ENCODE results near the gene PRH1.

Gene PRH1

DNA sequence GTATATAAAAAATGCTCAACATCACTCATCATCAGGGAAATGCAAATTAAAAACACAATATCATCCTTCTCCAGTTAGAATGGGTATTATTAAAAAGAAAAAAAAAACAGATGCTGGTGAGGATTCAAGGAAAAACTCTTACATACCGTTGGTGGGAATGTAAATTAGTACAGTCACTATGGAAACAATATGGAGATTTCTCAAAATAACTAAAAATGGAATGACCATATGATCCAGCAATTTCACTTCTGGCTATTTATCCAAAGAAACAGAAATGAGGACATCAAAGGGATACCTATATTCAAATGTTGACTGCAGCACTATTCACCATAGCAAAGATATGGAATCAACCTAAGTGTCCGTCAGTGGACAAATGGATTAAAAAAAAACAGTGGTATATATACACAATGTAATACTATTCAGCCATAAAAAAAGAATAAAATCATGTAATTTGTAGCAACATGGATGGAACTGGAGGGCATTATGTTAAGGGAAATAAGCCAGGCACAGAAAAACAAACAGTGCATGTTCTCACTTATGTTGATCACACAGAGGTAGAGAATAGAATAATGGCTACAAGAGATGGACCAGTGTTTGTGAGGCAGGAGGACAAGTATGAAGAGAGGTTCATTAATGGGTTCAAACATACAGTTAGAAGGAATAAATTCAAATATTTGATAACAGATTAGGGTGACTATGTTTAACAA lies 20.4 kb downstream of the PRH1 start:
- Histone ChIP-seq H3K36me3 (ENCODE audit: insufficient read depth, low read length) (no peaks in the 10 kb centered on the region), H3K4me1 (ENCODE audit: insufficient read depth, low read length) (no peaks in the 10 kb centered on the region), H3K9me3 (ENCODE audit: control insufficient read depth, insufficient read depth, low read length) (no peaks in the 10 kb centered on the region), H3K9ac (ENCODE audit: low read depth, low read length) (no peak overlapping the region)

DNA sequence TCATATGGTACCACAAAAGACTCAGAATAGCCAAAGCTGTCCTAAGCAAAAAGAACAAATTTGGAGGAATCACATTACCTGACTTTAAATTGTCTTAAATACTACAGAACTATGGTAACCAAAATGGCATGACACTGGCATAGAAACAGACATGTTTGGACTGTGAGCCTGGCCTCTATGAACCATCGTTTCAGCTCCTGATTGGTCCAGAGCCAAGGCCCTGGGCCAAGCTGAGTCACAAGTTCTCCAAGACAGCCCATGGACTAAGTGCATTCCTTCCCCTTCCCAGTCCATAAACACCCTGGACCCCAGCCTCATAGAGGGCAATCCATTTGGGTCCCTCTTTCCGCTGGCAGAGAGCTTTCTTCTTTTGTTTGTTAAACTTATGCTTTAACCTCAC lies 22.7 kb downstream of the PRH1 start:
- Histone ChIP-seq H3K9me3 (ENCODE audit: control insufficient read depth, insufficient read depth, low read length) (peaks cover 2% of the 10 kb centered on the region; the same call in 1 of the 2 replicates), H3K9ac (ENCODE audit: low read depth, low read length) (no peak overlapping the region)

DNA sequence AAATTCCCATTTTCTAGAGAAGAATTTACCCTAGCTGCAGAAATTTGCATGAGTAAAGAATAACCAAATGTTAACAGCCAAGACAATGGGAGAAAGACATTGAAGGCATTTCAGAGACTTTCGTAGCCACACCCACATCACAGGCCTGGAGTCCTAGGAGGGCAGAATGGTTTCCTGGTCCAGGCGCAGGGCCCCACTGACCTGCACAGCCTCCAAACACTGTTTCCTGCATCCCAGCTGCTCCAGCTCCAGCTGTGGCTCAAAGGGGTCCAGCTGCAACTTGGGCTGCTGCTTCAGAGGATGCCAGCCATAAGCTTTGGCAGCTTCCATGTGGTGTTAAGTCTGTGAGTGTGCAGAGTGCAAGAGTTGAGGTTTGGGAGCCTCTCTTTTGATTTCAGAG lies 28.2 kb downstream of the PRH1 start:
- no peak overlapping the region for H3K9ac ChIP-seq (ENCODE audit: low read depth, low read length)

More for the DNA sequence above, 22.7 kb downstream of the PRH1 start:
- Histone ChIP-seq H3K4me1 (ENCODE audit: insufficient read depth, low read length) (no peaks in the 10 kb centered on the region), H3K36me3 (ENCODE audit: insufficient read depth, low read length) (no peaks in the 10 kb centered on the region)

DNA sequence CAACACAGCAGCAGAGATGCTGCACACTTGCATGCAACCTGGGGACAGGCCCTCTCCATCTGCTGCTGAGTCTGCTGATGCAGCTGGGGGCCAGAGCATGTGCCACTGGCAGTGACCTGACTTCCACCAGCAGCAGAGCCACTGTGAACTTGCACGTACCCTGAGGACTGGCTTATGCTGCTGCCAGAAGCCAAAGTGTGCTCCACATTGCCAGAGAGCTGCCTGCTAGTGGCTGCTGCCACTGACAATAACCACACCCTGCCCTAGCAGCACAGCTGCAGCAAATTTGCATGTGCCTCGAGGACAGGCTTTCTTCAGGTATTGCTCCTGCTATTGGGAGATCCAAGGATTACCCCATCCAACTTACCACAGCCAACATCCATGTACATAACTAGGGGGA lies 30.3 kb downstream of the PRH1 start:
- no peaks in the 10 kb centered on the region for H3K36me3 ChIP-seq (ENCODE audit: insufficient read depth, low read length)
- H3K9me3 ChIP-seq (ENCODE audit: control insufficient read depth, insufficient read depth, low read length): peaks cover 14% of the 10 kb centered on the region
- H3K9ac ChIP-seq (ENCODE audit: low read depth, low read length): no peak overlapping the region
- no peaks in the 10 kb centered on the region for H3K4me1 ChIP-seq (ENCODE audit: insufficient read depth, low read length)

More for the DNA sequence above, 28.2 kb downstream of the PRH1 start:
- Histone ChIP-seq H3K36me3 (ENCODE audit: insufficient read depth, low read length) (no peaks in the 10 kb centered on the region), H3K4me1 (ENCODE audit: insufficient read depth, low read length) (no peaks in the 10 kb centered on the region), H3K9me3 (ENCODE audit: control insufficient read depth, insufficient read depth, low read length) (peaks cover 14% of the 10 kb centered on the region)

DNA sequence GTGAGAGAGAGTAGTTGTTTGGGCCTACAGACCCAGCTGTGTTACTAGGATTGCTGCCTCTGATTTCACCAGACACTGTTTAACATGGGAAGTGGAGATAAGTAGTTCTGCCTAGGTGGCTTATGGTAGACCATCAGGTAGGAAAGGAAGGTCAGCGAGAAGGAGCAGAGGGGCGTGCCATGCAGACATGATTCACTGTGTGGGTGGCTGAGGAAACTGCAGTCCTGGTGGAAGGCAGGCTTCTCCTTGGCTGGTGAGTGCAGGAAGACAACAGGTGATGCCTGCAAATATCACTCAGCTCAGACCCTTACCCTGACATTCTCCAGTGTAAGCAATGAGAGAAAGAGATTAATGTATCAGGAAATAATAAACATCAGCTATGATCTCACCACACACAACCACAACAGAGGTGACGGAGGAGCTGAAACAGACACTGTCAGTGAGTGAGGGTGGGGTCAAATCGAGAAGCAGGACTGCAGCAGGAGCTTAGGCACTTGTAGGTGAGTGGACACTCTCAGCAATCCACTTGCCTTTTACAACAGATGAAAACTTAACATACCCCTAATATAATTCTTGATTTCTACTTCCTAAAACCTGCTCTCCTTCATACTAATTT lies 32.7 kb downstream of the PRH1 start:
- H3K4me1 ChIP-seq (ENCODE audit: insufficient read depth, low read length): no peaks in the 10 kb centered on the region
- peaks cover 11% of the 10 kb centered on the region for H3K9me3 ChIP-seq (ENCODE audit: control insufficient read depth, insufficient read depth, low read length)
- H3K9ac ChIP-seq (ENCODE audit: low read depth, low read length): no peak overlapping the region
- H3K36me3 ChIP-seq (ENCODE audit: insufficient read depth, low read length): no peaks in the 10 kb centered on the region

DNA sequence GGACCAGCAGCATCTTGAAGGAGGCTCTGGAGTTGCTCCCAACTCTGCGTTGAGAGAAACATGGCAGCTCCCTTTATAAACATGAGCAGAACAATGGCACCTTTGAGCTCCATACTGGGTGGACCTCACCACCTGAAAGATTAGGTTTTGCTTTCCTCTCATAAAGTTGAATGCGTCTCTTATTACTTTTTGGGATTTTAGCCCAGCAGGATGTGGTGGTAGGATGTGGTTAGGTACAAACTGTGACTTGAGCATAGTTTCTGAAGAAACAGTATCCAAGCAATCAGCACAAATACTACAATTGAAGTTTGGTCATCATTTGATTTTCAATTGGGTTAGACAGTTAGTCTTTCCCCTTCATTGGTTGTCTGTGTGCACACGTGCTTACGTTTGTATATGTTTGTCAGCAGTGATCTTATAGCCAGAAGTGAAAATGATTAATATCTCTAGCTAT lies 34.6 kb downstream of the PRH1 start, which contains the start of gene PRR4:
PRR4 (minus strand) TSS at position 51 of the 454 bp plus-strand sequence; CDS start at position 13, 38 bp downstream.
- no peaks in the 10 kb centered on the region for H3K9me3 ChIP-seq (ENCODE audit: control insufficient read depth, insufficient read depth, low read length)
- H3K4me1 ChIP-seq (ENCODE audit: insufficient read depth, low read length): 0 out of 2 replicates have a peak, but pooled peaks cover under 1% of the 10 kb centered on the region
- no peak within 1 kb of the TSS for H3K9ac ChIP-seq (ENCODE audit: low read depth, low read length)
- no peaks in the 10 kb centered on the region for H3K36me3 ChIP-seq (ENCODE audit: insufficient read depth, low read length)

DNA sequence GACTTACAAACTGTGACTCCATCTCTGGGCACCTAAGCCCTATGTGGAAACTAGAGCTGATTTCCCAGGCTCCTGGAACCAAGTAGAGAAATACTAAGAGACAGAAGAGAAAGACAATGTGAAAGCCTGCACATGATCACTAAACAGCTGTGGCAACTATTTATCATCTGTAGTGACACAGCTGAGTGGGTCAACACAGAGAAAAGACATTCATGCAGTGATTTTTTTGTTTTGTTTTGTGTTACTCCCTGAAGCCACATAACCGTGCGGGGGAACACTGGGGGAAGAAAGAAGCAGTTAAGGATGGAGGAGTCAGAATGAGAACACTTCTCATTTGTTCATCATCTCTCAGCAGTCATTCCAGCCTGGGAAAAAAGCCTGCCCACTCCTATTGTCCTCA lies 36.3 kb downstream of the PRH1 start:
- H3K9me3 ChIP-seq (ENCODE audit: control insufficient read depth, insufficient read depth, low read length): no peaks in the 10 kb centered on the region
- H3K9ac ChIP-seq (ENCODE audit: low read depth, low read length): no peak overlapping the region
- H3K36me3 ChIP-seq (ENCODE audit: insufficient read depth, low read length): no peaks in the 10 kb centered on the region
- H3K4me1 ChIP-seq (ENCODE audit: insufficient read depth, low read length): 0 out of 2 replicates have a peak, but pooled peaks cover 4% of the 10 kb centered on the region

DNA sequence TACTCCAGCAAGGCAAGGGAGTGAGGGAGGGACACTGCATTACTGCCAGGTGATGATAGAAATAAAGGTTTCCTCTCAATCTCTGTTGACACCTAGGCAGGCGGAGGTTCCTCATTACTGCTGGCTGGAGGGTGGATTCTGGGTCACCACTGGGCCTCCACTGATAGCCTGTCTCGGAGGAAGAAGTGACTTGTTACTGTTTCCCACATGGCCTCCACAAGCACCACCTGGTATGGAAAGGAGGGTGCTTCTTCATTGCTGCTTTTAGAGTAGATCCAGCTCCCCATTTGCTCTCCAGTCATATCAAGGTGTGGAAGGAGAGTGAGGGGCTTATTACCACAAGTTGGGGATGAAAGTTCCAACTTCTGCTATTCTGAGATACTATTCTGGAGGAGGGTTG lies 41.2 kb downstream of the PRH1 start:
- no peaks in the 10 kb centered on the region for H3K36me3 ChIP-seq (ENCODE audit: insufficient read depth, low read length)

DNA sequence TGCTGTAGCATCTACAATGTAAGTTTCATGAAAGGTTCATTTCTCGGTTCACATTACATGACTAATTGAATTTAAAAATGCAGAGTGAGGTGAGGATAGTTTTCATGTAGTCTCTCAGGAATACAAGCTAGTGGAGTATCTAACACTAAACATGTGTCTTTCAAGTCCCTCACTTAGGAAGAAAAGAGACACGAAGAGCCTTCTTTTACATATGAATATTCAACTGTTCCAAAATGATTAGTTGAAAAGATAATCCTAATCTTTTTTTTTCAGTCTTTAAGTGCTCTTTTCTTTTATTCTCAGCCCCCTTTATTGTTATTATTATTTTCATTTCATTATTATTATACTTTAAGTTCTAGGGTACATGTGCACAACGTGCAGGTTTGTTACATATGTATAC lies 45.6 kb downstream of the PRH1 start:
- no peaks in the 10 kb centered on the region for H3K4me1 ChIP-seq (ENCODE audit: insufficient read depth, low read length)
- no peaks in the 10 kb centered on the region for H3K9me3 ChIP-seq (ENCODE audit: control insufficient read depth, insufficient read depth, low read length)
- H3K9ac ChIP-seq (ENCODE audit: low read depth, low read length): no peak overlapping the region
- no peaks in the 10 kb centered on the region for H3K36me3 ChIP-seq (ENCODE audit: insufficient read depth, low read length)

More for the DNA sequence above, 41.2 kb downstream of the PRH1 start:
- H3K4me1 ChIP-seq (ENCODE audit: insufficient read depth, low read length): 0 out of 2 replicates have a peak, but pooled peaks cover 4% of the 10 kb centered on the region
- no peaks in the 10 kb centered on the region for H3K9me3 ChIP-seq (ENCODE audit: control insufficient read depth, insufficient read depth, low read length)
- H3K9ac ChIP-seq (ENCODE audit: low read depth, low read length): no peak overlapping the region

Data from ES-I3 (cell line).